GM12873 (cell line): ENCODE results near the gene UGGT2.

Source experiments
- CTCF ChIP-seq: IDR thresholded peaks from 2 replicates; pipeline ENCODE4 v1.5.1; 2012; ENCODE audit warnings: low read depth, mild to moderate bottlenecking, moderate library complexity, low read length, control low read depth; ENCODE audit not compliant: insufficient read depth; ENCODE audit errors: missing control alignments

The UGGT2 gene

GRCh38 chr13:96034662-96035061, 18.5 kb downstream of the UGGT2 start:
- no peak for TF ChIP-seq CTCF

- TF ChIP-seq CTCF, result no peak
These were observed 19.8 kb downstream of the UGGT2 start for GRCh38 chr13:96033220-96034015.

GRCh38 chr13:96032717-96033116, 20.5 kb downstream of the UGGT2 start:
- TF ChIP-seq CTCF, result no peak

GRCh38 chr13:96029002-96029401, 24.2 kb downstream of the UGGT2 start:
- TF ChIP-seq CTCF, result no peak

- no peak for TF ChIP-seq CTCF
These were observed 25.7 kb downstream of the UGGT2 start for GRCh38 chr13:96027496-96027895.

- TF ChIP-seq CTCF, result no peak
These were observed 27.9 kb downstream of the UGGT2 start for GRCh38 chr13:96025283-96025682.

GRCh38 chr13:96020931-96021330, 32.3 kb downstream of the UGGT2 start:
- TF ChIP-seq CTCF, result no peak
